DMS114 treated with DMSO at 0.1 percent for 48 hours (cell line): Measurements from ENCODE around the gene SUSD6.
"Not testable (repeated sequence)": the region's sequence is repeated elsewhere in the genome, so short reads cannot be mapped to it uniquely, and the experiment has no call there.

ENCODE experiments used
- DNase-seq: peaks from one replicate; lab custom pipeline; 2025; ENCODE audit not compliant: unreplicated experiment; lab: John Stamatoyannopoulos, UW

SUSD6 gene

DNA sequence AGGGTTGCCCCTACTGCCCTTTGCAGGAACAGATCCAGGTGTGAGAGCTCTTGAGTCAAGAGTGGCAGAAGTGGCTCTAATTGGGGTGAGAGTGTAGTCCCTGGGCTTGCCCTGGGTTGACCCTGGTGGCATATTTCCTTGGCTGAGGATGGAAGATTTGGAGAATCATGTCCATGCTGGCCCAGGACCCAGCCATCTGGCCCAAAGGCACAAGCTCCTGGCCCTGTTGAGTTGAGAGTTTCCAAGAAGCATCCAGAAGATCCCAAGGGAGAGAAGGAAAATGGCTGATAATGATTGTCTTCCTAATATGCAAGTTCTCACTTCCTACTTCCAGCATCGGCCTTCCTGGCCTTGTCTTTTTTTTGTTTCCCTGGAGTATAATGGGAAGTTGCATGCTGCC lies 100.1 kb downstream of the SUSD6 start:
- DNase-seq = no peak

DNA sequence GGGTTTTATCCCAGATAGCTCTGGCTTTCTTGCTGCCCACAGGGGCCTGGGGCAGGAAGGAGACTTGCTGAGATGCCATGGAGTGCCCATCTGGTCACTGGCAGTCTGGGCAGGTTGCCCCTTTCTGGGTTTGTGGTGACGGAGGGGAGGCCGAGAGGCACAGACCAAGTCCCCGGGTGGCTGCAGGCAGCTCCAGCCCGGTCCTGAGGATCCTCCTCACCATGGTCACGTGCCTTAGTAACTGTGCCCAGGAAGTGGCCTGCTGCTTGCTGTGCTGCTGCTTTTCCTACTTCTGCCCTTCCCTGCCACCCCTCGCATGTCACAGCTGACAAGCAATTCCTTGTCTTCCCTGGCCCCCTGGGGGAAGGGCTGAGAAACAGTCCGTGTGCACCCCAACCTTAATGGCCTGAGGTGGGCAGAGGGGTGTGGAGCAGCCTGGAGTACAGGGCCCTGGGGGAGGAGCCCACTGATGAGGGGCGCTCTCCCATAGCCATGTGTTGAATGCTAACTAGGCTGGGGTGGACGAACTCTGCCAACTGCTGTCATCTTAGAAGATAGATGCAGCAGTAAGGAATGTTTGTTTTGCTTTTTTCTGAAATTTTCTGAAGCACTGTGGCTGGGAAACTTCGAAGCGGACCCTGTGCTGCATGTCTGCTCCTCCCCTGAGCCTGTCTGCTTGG lies 100.6 kb downstream of the SUSD6 start:
- no peak for DNase-seq

DNA sequence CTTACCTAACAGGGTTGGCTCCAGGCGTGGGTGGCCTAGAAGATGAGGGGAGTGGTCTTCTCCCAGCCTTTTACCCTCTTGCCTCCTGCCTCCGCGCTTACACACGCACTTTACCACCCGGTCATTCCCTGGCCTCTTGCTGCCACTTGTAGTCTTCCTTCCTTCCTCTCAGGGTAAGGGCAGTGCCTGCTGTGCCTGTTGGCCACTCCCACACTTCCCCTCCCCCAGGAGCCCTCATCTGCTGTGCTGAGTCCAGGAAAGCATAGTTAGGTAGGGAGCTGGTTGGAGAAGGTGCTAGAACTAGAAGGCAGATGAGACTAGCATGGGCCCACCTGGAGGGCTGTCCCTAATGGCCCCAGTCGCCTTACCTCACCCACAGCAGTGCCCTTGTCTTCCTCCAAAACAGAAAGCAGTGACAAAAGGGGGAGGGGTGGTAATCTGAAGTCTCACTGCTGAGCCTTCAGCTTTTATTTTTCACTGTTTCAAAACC lies 101.2 kb downstream of the SUSD6 start:
- no peak for DNase-seq

DNA sequence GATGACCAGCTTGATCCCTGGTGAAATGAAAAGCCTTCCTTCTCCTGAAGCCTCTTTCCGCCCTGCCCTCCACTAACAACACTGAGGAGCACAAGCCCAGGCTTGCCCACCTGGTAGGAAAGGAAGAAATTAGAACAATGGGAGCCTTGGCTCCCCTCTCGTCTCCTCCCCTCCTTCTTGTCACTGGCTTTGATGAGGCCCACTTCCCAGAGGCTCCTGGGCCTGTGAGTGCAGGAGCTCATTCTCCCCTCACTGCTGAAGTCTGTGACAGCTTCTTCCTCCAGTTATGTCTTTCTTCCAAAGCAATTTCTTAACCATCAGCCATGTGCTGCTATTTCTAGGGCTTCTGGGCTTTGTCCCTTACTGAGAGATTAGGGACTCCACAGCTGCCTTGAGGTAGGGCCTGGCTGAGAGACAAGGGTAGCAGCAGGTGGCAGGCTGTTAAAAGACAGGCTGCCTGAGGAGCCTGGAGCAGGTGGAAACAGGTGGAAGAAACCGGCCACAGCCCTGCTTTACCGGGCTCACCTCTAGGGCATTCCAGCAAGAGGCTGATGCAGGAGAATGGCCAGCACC lies 101.9 kb downstream of the SUSD6 start:
- no peak for DNase-seq

DNA sequence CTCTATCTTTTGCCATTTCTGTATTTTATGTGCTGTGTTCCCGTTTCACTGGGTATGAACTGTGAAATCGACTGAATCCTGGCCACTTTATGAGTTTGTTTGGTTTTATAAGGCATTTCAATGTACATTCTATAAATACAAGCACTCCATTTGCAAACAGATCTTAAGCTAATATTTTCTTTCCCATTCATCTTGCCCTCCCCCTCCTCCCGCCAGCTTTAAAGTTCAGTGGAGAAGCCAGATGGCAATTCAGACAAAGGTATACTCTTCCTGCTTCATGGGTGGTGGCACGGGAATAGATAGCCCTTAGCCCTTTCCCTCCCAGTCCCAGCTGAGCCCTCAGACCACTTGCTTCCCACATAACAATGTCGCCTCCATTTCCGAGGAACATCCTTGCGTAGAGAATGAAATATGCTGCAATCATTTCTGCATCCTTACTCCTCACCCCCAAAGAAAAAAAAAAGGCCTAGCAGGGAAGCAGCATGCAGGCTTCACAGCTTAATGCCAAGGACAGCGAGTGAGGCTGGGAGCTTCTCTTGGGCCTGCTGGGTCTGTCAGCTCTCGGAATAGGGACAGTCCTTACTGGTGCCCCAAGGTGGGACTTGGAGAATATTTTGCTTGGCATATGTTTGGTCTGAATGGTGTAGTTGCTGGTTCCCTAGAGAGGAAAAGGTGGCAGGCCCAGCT lies 102.7 kb downstream of the SUSD6 start:
- DNase-seq = no peak

DNA sequence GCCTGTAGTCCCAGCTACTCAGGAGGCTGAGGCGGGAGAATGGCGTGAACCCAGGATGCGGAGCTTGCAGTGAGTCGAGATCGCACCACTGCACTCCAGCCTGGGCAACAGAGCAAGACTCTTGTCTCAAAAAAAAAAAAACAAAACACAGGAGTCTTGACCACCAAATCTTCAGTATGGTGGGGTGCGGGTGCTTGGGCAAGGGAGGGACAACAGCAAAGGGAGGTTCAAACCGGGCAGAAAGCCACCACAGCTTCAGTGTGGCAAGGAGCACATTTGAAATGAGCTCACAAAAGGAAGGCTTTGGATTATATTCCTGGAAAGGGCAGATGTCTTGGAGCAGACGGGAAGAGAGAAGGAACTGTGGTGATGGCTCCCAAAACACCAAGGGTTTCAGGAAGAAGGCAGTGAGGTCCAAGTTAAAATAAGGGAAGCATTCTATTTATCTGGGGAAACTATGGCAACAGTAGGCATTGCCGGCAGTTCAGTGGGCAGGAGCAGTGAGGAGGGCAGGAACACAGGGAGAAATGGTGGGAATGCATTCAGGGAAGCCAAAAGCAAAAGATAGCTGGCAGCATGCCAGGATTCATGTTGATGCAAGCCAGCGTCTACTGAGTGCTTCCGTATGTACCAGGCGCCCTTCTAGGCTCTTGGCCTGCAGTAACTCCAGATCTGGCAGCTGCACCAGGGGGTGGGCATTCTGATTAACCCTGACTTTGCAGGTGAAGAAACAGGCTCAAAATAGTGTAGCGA lies 104.5 kb downstream of the SUSD6 start:
- DNase-seq = no peak

DNA sequence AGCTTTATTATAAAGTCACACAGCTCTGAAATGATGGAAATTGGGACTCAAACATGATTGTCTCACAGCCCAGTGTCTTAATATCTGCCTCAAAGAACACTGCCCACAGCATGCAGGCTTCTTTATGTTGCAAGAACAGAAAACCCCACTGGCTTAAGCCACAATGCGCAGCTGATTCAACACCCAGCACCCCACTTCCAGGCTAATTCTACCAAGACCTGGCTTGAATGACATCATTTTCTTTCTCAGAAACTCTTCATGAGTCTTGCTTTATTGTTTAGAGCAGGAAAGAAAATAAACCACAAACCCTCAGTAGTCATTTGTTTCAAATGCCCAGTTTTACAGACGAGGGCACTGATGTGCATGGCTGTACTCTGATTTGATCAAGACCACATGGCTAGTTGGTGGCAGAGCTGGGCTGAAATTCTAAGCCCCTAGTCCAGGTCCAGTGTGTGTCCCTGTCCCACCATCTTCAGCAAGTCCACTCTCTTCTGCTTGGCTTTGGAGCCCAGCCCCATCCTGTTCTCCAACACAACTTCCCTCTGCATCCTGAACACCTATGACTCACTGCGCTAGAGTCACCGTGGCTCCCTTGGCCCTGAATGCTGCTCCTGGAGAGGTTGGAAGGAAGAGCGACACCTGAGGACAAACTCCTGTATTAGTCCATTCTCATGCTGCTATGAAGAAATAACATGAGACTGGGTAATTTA lies 105.2 kb downstream of the SUSD6 start:
- no peak for DNase-seq

DNA sequence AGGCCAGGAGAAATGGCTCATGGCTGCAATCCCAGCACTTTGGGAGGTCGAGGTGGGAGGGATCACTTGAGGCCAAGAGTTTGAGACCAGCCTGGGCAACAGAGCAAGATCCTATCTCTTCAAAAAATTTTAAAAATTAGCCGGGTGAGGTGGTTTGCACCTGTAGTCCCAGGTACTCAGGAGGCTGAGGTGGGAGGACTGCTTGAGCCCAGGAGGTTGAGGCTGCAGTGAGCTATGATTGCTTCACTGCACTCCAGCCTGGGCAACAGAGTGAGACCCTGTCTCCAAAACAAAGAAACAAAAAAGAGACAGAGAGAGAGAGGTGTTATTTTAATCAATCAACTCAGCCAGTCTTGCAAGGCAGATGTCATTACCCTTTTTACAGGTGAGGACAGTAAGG lies 107.2 kb downstream of the SUSD6 start:
- not testable (repeated sequence) for DNase-seq

DNA sequence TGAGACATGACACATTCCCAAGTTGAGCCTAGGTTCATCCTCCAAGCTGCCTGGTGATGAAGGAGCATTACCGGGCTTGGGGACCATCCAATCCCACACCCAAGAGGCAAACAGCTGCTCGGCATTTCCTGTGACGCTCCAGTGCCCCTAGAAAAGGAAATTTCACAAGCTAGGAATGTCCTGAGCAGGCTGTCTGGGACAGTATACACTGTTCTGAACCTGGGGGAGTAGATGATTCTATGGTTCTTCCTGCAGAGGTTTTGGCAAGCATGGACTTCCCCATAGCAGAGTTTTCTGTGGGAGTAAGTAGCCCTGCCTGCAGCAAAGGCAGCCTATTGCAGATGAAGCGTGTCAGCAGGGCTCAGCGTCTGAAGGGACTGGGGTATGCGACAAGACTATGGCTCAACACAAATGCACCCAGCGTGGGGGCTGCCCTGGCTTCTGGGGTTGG lies 108.1 kb downstream of the SUSD6 start:
- DNase-seq = no peak

DNA sequence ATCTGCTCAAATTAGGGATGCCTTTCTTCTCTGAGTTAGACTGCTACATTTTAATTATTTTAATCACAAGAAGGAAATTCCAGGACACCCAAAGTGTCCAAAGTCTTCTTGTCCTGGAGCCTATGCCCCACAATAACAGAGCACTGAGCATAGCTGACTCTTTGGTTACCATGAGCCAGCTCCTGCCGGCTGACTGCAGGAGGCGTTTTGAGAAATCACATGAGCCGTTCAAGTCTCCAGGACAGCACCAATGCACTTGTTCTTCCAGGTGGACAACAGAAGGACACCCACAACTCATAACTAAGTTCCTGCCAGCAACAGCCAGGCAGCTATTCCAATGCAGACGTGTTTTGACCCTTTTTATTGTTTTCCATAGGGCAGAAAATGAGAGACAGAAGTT lies 109.5 kb downstream of the SUSD6 start:
- no peak for DNase-seq

DNA sequence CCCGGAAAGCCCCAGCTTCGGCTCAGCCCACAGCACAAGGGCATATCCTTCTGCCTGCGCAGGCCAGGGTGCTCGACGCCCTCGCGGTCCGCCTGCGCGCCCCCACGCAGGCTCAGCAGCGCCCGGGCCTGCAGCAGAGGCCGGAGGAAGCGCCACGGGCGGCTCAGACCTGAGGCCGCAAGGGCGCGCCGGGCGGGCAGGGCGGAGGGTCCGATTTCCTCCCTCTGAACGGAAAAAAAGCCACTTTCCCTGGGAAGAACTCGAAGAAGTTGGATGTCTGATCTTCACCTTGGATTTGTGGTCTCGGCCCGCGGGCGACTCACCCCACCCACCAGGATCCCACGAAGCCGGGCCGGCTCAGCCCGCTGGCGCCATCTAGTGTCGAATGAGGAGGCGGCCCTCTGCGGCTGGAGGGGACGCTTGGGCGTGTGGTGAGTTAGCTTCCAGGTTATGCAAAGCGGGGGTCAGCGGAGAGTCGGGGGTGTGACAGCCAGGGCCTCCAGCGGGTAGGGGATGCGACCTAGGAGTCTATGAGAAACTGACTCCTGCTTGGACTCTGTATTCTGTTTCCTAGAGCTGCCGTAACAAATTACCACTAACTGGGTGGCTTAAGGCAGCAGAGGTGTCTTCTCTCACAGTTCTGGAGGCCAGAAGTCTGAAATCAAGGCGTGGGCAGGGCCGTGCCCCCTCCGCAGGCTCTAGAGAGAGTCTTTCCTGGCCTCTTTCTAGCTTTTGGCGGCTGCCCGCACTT lies 115.5 kb downstream of the SUSD6 start:
- DNase-seq = peak; percentile 44

DNA sequence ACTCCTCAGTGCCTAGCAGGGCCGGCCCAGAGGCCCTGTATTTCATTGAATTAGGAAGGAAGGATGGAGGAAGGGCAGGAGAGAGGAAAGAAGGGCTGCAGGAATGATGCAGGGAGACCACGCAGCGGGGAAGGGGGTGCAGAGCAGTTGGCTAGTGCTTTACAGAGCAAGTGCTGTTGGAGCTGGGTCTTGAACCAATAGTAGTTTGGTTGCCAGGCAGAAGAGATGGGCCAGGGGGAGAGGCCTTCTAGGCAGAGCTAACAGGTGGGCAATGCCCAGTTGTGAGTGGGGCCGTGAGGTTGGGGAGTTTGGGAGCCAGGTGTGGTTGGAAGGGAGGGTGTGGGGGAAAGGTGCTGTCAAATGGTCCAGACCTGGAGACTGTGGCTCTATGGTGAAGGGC lies 116.5 kb downstream of the SUSD6 start:
- DNase-seq = no peak

DNA sequence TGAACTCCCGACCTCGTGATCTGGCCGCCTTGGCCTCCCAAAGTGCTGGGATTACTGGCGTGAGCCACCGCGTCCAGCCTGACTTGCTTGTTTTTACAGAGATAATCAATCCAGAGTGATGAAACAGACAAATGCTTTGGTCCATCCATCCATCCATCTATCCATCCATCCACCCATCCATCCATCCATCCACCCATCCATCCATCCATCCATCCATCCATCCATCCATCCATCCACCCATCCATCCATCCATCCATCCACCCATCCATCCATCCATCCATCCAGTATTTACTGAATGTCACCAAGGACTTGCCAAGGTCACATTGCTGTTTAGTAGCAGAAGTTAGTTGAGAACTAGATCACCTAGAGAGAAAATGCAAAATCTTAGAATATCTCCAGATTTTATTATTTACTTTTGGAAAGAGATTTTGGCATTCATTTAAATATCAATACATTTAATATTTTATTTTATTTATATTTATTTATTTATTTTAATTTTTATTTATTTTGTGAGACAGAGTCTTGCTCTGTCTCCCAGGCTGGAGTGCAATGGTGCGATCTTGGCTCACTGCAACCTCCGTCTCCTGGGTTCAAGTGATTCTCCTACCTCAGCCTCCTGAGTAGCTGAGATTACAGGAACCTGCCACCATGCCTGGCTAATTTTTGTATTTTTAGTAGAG lies 120.7 kb downstream of the SUSD6 start:
- DNase-seq = not testable (repeated sequence)

DNA sequence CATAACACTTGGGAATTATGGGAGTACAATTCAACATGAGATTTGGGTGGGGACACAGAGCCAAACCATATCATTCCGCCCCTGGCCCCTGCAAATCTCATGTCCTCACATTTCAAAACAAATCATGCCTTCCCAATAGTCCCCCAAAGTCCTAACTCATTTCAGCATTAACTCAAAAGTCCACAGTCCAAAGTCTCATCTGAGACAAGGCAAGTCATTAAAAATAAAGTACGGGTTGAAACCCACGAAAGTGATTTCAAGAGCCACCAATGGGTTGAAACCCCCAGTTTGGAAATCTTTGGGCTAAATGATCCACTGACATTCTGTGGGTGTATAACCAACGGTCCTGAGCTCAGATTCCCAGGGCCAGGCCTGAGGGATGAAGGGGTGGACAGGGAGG lies 125.0 kb downstream of the SUSD6 start:
- DNase-seq = not testable (repeated sequence)

DNA sequence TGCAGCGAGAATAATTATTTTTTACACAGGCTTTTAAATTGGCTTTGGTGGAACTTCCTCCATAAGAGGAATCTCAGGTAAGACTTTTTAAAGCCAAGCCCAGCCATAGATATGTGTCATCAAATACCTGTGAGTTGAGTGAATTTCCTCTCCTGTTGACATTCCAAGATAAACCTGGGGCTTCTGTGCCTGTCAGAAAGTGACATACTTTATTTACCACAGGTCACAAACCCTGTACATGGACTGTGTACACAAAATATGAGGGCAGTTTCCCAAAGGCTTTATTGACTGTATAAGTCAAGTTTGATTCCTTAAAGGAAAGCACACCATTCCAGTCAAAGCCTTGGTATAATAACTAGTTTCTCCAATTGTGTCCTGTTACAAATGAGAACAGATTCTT lies 129.7 kb downstream of the SUSD6 start:
- DNase-seq = no peak

DNA sequence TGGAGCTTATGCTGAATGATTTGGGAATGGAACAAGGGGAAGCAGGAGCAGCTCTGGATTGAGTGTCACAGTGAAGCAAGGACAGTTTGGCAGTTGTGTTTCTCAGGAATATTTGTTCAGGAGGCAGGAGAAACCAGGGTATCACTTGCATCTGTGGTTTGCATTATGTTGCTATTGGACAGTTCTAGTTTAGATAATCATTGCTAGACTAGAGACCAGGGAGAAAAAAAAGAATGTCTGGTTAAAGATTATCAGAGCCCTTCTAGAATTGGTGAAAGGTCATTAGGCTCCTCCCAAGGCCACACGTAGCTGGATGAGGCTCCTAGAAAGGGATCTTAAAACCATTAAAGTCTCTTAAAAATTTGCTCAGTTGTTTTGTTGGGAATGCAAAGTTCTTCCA lies 138.6 kb downstream of the SUSD6 start:
- no peak for DNase-seq

DNA sequence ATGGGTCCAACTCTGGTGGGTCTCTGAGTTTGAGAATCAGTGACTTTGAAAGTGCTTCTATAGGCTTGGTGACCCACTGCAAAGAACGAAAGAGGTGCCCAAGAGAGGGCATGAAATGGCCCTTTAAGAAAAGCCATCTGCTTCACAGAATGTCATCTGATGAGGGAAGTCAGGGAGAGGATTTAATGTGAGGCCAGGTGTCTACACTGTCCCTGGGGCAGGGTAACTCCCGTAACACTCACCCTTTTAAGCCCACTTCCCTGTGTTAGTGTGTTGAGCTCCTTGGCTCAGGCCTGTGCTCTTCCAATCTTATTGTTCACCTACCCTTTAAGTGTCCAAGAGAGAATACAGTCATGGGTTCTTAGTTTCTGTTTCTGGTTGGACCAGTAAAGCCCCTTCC lies 139.1 kb downstream of the SUSD6 start:
- no peak for DNase-seq

DNA sequence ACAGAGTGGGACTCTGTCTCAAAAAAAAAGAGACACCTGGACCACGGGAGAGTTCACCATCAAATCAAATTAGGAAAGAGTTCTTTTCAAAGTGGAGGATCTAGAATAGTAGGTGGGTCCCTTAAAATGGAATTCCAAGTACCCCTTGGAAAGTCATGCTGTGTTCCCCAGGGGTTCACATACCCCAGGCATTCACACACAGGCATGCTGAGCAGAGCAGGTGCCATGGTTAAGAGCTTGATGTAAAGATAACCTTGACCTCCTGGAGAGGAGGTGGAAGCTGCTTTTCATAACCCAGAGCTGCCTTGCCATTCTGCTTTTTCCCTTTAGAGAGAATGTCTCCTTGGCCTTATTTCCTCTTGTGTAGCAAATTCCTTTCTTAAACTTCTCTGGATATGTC lies 141.4 kb downstream of the SUSD6 start:
- DNase-seq = no peak

DNA sequence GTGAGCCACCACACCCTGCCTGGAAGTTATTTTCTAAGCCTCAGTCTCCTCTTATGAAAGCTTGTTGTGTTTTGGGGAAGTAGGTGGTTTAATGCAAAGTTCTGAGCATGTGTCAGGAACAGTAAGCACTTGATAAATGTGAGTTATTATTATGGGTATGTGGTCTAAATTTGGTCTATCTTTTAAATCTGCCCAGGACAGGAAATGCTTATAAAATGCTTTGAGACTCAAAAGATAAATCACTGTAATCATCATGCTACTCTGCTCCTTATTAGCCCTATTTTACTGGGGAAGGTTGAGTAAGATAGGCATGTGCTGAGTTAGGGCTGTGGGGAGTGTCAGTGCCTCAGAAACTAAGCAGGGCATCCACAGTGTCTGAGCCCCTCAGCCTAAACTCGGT lies 142.5 kb downstream of the SUSD6 start:
- no peak for DNase-seq

DNA sequence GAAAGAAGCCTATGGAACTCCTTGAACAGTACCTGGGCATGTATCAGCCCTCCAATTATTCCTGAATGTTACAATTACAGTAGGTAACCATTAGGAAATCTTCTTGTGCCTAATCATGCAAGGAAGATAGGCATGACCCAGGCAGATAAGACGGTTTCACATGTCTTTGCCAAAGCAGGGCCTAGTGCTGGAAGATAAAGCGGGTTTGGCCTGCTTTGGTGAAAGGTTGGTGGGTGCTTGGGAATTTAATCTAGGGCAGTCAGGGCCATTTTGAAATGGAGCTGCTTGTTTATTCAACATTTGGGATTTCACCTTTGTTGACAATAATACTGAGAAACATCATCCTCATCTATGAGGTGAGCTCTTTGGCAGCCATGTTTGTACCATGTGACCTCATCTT lies 143.1 kb downstream of the SUSD6 start:
- no peak for DNase-seq
